Endothelial cell of umbilical vein (primary cell): ENCODE measurements around the gene GRM7. TPM values are rescaled to one million over a fixed set of nuclear protein-coding genes. Genes with fewer than 3 reads are reported as not detected.

ENCODE experiments used
- BruUV-seq: library from RNA; stranded (reverse); fragments of 400-500 nt; replicated peaks from 2 replicates; lab custom pipeline; 2021; lab: Mats Ljungman, UMichigan
- CTCF ChIA-PET: fragments of 300-600, 350-600 bp; sonication (Branson Sonifier 250); formaldehyde crosslinking; loops from one replicate; lab custom pipeline; 2021; ENCODE audit warnings: antibody characterized with exemption, inconsistent platforms; lab: Charles Lee
- POLR2A ChIA-PET: fragments of 300-600, 350-600 bp; sonication (Branson Sonifier 250); formaldehyde crosslinking; loops from one replicate; lab custom pipeline; 2021; ENCODE audit warnings: antibody characterized with exemption, inconsistent platforms; lab: Charles Lee
- DNase-seq: peaks from one replicate; pipeline ENCODE4 v3.0.0-alpha.2; 2011; ENCODE audit warnings: low read depth, low spot score
- FAIRE-seq: peaks from 2 replicates; lab custom pipeline; 2011; peaks lifted over from hg19 to GRCh38; lab: Jason Lieb, UNC
- H2AFZ ChIP-seq: 2 replicates; pipeline ENCODE4 v1.6.0; 2012; ENCODE audit warnings: low read depth, low read length, control low read depth, inconsistent platforms
- H3K27ac ChIP-seq: 2 replicates; pipeline ENCODE4 v1.5.1; 2011; ENCODE audit warnings: low read depth, mild to moderate bottlenecking, control low read depth, low read length, moderate library complexity; ENCODE audit not compliant: insufficient read depth
- H3K27me3 ChIP-seq, 2 experiments: 2 replicates each; pipeline versions ENCODE4 v1.6.0 to v1.6.1; 2011; ENCODE audit warnings: low read length in 2 of 2, mixed read lengths in 1 of 2; ENCODE audit not compliant: control insufficient read depth in 2 of 2, insufficient read depth in 2 of 2
- H3K36me3 ChIP-seq, 2 experiments: 2 replicates in 1 of 2; 3 replicates in 1 of 2; pipeline ENCODE4 v1.5.1; 2011; ENCODE audit warnings: low read length in 2 of 2, mild to moderate bottlenecking in 1 of 2, moderate library complexity in 1 of 2; ENCODE audit not compliant: control insufficient read depth in 2 of 2, insufficient read depth in 2 of 2; ENCODE audit errors: extremely low read depth in 1 of 2
- H3K4me1 ChIP-seq: 3 replicates; pipeline ENCODE4 v1.5.1; 2011; ENCODE audit warnings: mild to moderate bottlenecking, low read length; ENCODE audit not compliant: control insufficient read depth, insufficient read depth; ENCODE audit errors: extremely low read depth
- H3K4me2 ChIP-seq: 2 replicates; pipeline ENCODE4 v1.6.1; 2011; ENCODE audit warnings: low read length, control low read depth, mixed read lengths; ENCODE audit not compliant: insufficient read depth
- H3K4me3 ChIP-seq, 3 experiments: fragments of 200-600 bp in 1 of 3; sonication (generic), shearing (Covaris generic) in 1 of 3; replicated peaks in 1 of 3; 2 replicates each; pipeline ENCODE4 v1.5.1; 2011 to 2016; ENCODE audit warnings: control low read depth in 3 of 3, low read length in 3 of 3, mild to moderate bottlenecking in 2 of 3, inconsistent platforms in 1 of 3, low read depth in 1 of 3, moderate library complexity in 1 of 3; ENCODE audit not compliant: insufficient read depth in 1 of 3
- H3K79me2 ChIP-seq: 2 replicates; pipeline ENCODE4 v1.6.0; 2012; ENCODE audit warnings: low read length, inconsistent platforms; ENCODE audit not compliant: control insufficient read depth, insufficient read depth
- H3K9ac ChIP-seq: replicated peaks from 2 replicates; pipeline ENCODE3; 2011; ENCODE audit warnings: low read length, control low read depth; ENCODE audit not compliant: insufficient read depth; ENCODE audit errors: extremely low read depth
- H3K9me1 ChIP-seq: replicated peaks from 3 replicates; pipeline ENCODE4 v1.6.0; 2011; ENCODE audit warnings: mild to moderate bottlenecking, low read length; ENCODE audit not compliant: control insufficient read depth, insufficient read depth; ENCODE audit errors: extremely low read depth
- H3K9me3 ChIP-seq: replicated peaks from 2 replicates; pipeline ENCODE4 v1.5.1; 2012; ENCODE audit warnings: low read length, inconsistent platforms; ENCODE audit not compliant: control insufficient read depth, insufficient read depth
- H4K20me1 ChIP-seq: replicated peaks from 2 replicates; pipeline ENCODE3; 2011; ENCODE audit warnings: mild to moderate bottlenecking, low read length; ENCODE audit not compliant: control insufficient read depth, insufficient read depth; ENCODE audit errors: extremely low read depth
- EZH2 ChIP-seq: IDR thresholded peaks from 2 replicates; pipeline ENCODE4 v1.6.1; 2012; ENCODE audit warnings: borderline replicate concordance, low read depth, mild to moderate bottlenecking, moderate library complexity, low read length, inconsistent platforms; ENCODE audit not compliant: severe bottlenecking
- FOS ChIP-seq: IDR thresholded peaks from 2 replicates; pipeline ENCODE4 v1.6.1; 2011; ENCODE audit warnings: mild to moderate bottlenecking, low read length, moderate library complexity, borderline replicate concordance; ENCODE audit not compliant: insufficient read depth
- GATA2 ChIP-seq: IDR thresholded peaks from 2 replicates; pipeline ENCODE4 v1.7.0; 2011; ENCODE audit warnings: low read depth, mild to moderate bottlenecking, moderate library complexity, mixed read lengths, low read length; ENCODE audit not compliant: insufficient read length, insufficient read depth
- JUN ChIP-seq: IDR thresholded peaks from 2 replicates; pipeline ENCODE4 v1.6.1; 2011; ENCODE audit warnings: borderline replicate concordance, low read depth; ENCODE audit not compliant: insufficient read length, insufficient read depth
- MYC ChIP-seq: IDR thresholded peaks from one replicate; pipeline ENCODE4 v1.6.1; 2011; ENCODE audit warnings: mild to moderate bottlenecking, low read depth, low read length
- dilution Hi-C: fragments of 300-500 bp; cut with MboI; formaldehyde crosslinking; loops from one replicate; pipeline ENCODE4 v1.15.0; 2019; ENCODE audit warnings: low sequenced_read_pairs; ENCODE audit not compliant: extremely low pct_ligation_motif_present
- intact Hi-C: fragments of 100-400 bp; cut with micrococcal nuclease; formaldehyde crosslinking; loops from one replicate; pipeline ENCODE4 v1.10.0; 2022
- polyA plus RNA-seq, 4 experiments: library from polyadenylated mRNA; depleted of rRNA in 3 of 4; stranded (reverse) in 3 of 4; unstranded in 1 of 4; fragments of >200 nt; gene quantifications; 2 replicates each; pipeline versions ENCODE4 v1.2.1 to v1.2.3, GENCODE V29; 2011 to 2012; ENCODE audit warnings: missing spikeins in 1 of 4
- total RNA-seq: library from RNA; stranded (reverse); gene quantifications from 2 replicates; pipeline ENCODE4 v1.2.3, GENCODE V29; 2021
- TF ChIP-seq, protein P1 (sequence below), 2 donors: IDR thresholded peaks; 1 replicate in 1 of 2; 2 replicates in 1 of 2; pipeline ENCODE4 v1.5.1; 2011; ENCODE audit warnings: low read length in 2 of 2, mild to moderate bottlenecking in 2 of 2, moderate library complexity in 2 of 2, control low read depth in 1 of 2, inconsistent platforms in 1 of 2, low read depth in 1 of 2; ENCODE audit not compliant: insufficient read depth in 1 of 2; ENCODE audit errors: extremely low read depth in 1 of 2

GRM7 gene
- total and polyA plus RNA-seq, 2 donors (not counting 3 experiments of a cell fraction or from before 2014, with no cell fraction given): 0.12 TPM; not detected in 1

DNA sequence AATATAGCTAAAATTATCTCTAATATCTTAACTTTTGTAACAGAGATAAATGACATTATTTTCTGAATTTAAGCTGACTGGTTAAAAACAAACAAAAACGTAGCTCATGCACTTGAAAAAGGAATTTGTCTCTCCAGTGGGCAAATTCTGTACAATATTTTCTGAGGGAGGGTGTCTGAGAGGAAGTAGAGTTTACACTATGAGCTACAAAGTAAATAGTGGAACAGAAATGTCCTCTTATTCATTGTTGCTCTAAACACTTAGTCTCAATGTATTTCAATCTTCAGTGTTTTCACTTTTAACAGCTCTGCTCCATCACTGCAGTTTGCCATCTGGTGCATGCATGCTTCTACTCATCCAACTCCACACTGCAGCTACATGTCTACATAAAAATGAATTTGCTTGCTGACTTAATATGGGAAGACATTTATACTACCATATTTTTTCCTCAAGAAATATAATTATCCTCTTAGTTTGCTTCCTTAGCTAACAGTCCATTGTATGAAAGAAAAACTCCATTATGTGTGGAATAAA, 823.3 kb downstream of the GRM7 start:
- H3K27ac ChIP-seq: no peak overlapping the region
- DNase-seq: no peak
- no peaks in the 10 kb centered on the region for H3K27me3 ChIP-seq
- no peaks in the 10 kb centered on the region for H3K9me1 ChIP-seq
- no peak overlapping the region for H3K4me3 ChIP-seq
- no peaks in the 10 kb centered on the region for H3K79me2 ChIP-seq
- intact Hi-C loops: no loop called here
- peaks cover 21% of the 10 kb centered on the region for H3K4me1 ChIP-seq
- CTCF ChIA-PET: interaction anchor here (1.0 to 2.5 kb wide), 11 partner anchors 10 to 427 kb away, joined by 3 to 14 read pairs (median 4); no protein-coding TSS in a partner anchor
- no peak overlapping the region for H3K9ac ChIP-seq
- no peak overlapping the region for H3K4me2 ChIP-seq
- no peak overlapping the region for H2AFZ ChIP-seq
- dilution Hi-C loops: no loop called here
- no peaks in the 10 kb centered on the region for H3K36me3 ChIP-seq
- POLR2A ChIA-PET: interaction anchor here (2.4 kb wide), 1 partner anchor 22 kb away, joined by 5 read pairs; no protein-coding TSS in a partner anchor
- H3K9me3 ChIP-seq: no peaks in the 10 kb centered on the region
- BruUV-seq: no TSS peak
- no peak for TF ChIP-seq EZH2
- TF ChIP-seq, protein P1, sequence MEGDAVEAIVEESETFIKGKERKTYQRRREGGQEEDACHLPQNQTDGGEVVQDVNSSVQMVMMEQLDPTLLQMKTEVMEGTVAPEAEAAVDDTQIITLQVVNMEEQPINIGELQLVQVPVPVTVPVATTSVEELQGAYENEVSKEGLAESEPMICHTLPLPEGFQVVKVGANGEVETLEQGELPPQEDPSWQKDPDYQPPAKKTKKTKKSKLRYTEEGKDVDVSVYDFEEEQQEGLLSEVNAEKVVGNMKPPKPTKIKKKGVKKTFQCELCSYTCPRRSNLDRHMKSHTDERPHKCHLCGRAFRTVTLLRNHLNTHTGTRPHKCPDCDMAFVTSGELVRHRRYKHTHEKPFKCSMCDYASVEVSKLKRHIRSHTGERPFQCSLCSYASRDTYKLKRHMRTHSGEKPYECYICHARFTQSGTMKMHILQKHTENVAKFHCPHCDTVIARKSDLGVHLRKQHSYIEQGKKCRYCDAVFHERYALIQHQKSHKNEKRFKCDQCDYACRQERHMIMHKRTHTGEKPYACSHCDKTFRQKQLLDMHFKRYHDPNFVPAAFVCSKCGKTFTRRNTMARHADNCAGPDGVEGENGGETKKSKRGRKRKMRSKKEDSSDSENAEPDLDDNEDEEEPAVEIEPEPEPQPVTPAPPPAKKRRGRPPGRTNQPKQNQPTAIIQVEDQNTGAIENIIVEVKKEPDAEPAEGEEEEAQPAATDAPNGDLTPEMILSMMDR (IDR thresholded peaks at IDR 0.05; ENCODE audit: extremely low read depth in 1 of 2, insufficient read depth in 1 of 2, low read depth in 1 of 2, low read length in 2 of 2): no peak
- TF ChIP-seq JUN: no peak
- TF ChIP-seq FOS: no peak
- TF ChIP-seq MYC: no peak
- no peak for TF ChIP-seq GATA2
- H4K20me1 ChIP-seq: no peaks in the 10 kb centered on the region
- no peak for FAIRE-seq
